Hematopoietic multipotent progenitor cell (in vitro differentiated cells): ENCODE results near the gene NT5C3A. TPM values are rescaled to one million over a fixed set of nuclear protein-coding genes. Genes with fewer than 3 reads are reported as not detected.
"Not testable (repeated sequence)": the region's sequence is repeated elsewhere in the genome, so short reads cannot be mapped to it uniquely, and the experiment has no call there.

Experiments
- DNase-seq, 3 donors: peaks; one replicate each; pipeline ENCODE4 v3.0.0-alpha.2; 2011 to 2015; ENCODE audit warnings: low read depth in 2 of 3, low spot score in 2 of 3
- small RNA-seq: library from RNA; depleted of rRNA; stranded (forward); fragments of <200 nt; gene quantifications from one replicate; pipeline ENCODE3, GENCODE V24; 2012
- total RNA-seq: library from RNA; depleted of rRNA; stranded (reverse); fragments of >200 nt; gene quantifications from one replicate; pipeline ENCODE4 v1.2.3, GENCODE V29; 2012

Gene NT5C3A
- total RNA-seq, 1 donor: 16.7 TPM

GRCh38 chr7:32991975-32992700, 70.4 kb downstream of the NT5C3A start:
- DNase-seq: peak in 2 of 3 donors; percentile 36 to 61

GRCh38 chr7:32991068-32991585, 71.4 kb downstream of the NT5C3A start:
- DNase-seq: not testable (repeated sequence)

- peak in 2 of 3 donors; percentile 18 to 56 for DNase-seq
These were observed 74.4 kb downstream of the NT5C3A start for GRCh38 chr7:32988148-32988547.

GRCh38 chr7:32979902-32980301, 82.7 kb downstream of the NT5C3A start:
- DNase-seq: not testable (repeated sequence)

GRCh38 chr7:32979246-32979645, 83.3 kb downstream of the NT5C3A start:
- not testable (repeated sequence) for DNase-seq

DNA sequence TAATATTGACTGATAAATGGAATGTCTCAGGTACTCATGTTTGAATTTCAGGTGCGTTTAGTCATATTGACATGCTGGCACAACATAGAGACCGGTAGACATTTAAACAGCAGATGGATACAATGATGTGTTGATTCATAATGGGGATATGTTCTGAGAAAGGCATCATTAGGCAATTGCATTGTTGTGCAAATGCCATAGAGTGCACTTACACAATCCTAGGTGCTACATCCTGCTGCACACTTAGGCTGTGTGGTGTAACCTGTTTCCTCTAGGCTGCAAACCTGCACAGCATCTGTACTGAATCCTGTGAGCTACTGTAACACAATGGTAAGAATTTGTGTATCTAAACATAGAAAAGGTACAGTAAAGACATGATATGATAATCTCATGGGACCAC, 85.4 kb downstream of the NT5C3A start:
- not testable (repeated sequence) for DNase-seq

- DNase-seq: not testable (repeated sequence)
These were observed 90.6 kb downstream of the NT5C3A start for GRCh38 chr7:32971967-32972366.

GRCh38 chr7:32967268-32967582, 95.4 kb downstream of the NT5C3A start:
- not testable (repeated sequence) for DNase-seq

- not testable (repeated sequence) for DNase-seq
These were observed 95.9 kb downstream of the NT5C3A start for GRCh38 chr7:32966489-32967267.

DNA sequence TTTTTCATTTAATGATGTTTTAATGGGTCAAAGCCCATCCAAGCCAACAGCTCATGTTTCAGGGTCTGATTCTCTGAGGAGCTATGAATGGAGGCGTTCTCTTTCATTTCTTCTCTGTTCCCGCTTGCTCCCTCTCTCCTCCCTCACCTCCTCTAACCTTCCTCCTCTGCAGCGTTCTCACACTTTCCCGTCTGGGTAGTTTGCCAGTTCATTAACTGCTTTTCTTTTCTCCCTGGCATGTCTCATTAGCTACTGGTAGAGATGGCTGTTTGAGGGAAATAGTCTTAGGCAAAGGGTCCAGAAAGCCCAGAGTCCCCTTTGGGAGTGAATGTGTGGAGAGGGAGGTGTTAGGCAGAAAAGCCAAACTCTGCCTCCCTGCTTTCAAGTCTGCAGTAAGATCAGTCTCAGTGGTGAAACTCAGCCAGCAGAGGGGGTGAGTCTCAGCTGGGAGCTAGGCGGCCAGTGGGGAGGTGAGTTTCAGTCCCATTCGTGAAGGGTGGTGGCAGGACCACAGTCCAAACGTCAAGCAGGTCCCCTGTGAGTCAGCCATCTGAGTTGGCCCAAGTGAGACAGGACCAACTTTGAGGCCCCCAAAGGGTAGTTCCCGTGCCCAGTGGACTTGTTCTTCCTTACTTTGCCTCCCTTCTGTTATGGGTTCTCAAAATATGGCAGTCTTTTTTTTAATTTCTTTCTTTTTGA, 98.0 kb downstream of the NT5C3A start:
- peak in 1 of 3 donors; percentile 29 for DNase-seq

Small RNA genes within 50 kb of the gene (small RNA-seq; reads per million reads assigned to genes)
- gene RN7SL505P: not detected
- gene RNU6-388P: not detected
- gene RPS29P14: not detected

Other genes with a start within 250 kb of the NT5C3A start
- gene KBTBD2, start 171.0 kb downstream of the NT5C3A start, total RNA-seq: 45.8 TPM
- 7.3 TPM for gene FKBP9, start 105.3 kb downstream of the NT5C3A start, total RNA-seq
- gene RP9, start 46.6 kb upstream of the NT5C3A start, total RNA-seq: 7.0 TPM
- gene BBS9, start 66.8 kb upstream of the NT5C3A start, total RNA-seq: 12.1 TPM